KMS-11 (cell line): ENCODE data around the gene MCAT.
A peak's percentile ranks its signal among the peaks of the same experiment; 100 is the strongest.
"Not testable (repeated sequence)": the region's sequence is repeated elsewhere in the genome, so short reads cannot be mapped to it uniquely, and the experiment has no call there.

ENCODE experiments used
- H2AFZ ChIP-seq: fragments of 200-600 bp; sonication (generic); 2 replicates; pipeline ENCODE4 v1.6.1; 2016; ENCODE audit warnings: antibody characterized with exemption, mixed run types, low read depth
- H3K27ac ChIP-seq: fragments of 200-600 bp; sonication (generic); 2 replicates; pipeline ENCODE4 v1.6.1; 2016; ENCODE audit warnings: mild to moderate bottlenecking, mixed run types
- H3K27me3 ChIP-seq: fragments of 200-600 bp; sonication (generic); 2 replicates; pipeline ENCODE4 v1.6.1; 2017; ENCODE audit warnings: mild to moderate bottlenecking, low read depth, mixed run types, moderate library complexity; ENCODE audit not compliant: insufficient read depth
- H3K36me3 ChIP-seq: fragments of 200-600 bp; sonication (generic); 2 replicates; pipeline ENCODE4 v1.6.1; 2017; ENCODE audit warnings: mild to moderate bottlenecking, mixed run types; ENCODE audit not compliant: insufficient read depth
- H3K4me1 ChIP-seq: fragments of 200-600 bp; sonication (generic); 2 replicates; pipeline ENCODE4 v1.6.1; 2016; ENCODE audit warnings: mild to moderate bottlenecking, low read depth, mixed run types; ENCODE audit not compliant: poor library complexity, severe bottlenecking
- H3K4me2 ChIP-seq: fragments of 200-600 bp; sonication (generic); 2 replicates; pipeline ENCODE4 v1.7.0; 2016; ENCODE audit warnings: mild to moderate bottlenecking, mixed run types
- H3K4me3 ChIP-seq: fragments of 200-600 bp; sonication (generic); IDR thresholded peaks from 2 replicates; pipeline ENCODE4 v1.6.1; 2017; ENCODE audit warnings: low read depth, low read length, mixed read lengths; ENCODE audit not compliant: insufficient read depth
- H3K79me2 ChIP-seq: fragments of 200-600 bp; sonication (generic); 2 replicates; pipeline ENCODE4 v1.6.1; 2016; ENCODE audit warnings: low read depth, mixed run types; ENCODE audit not compliant: insufficient read depth
- H3K9ac ChIP-seq: fragments of 200-600 bp; sonication (generic); 2 replicates; pipeline ENCODE4 v1.6.1; 2016; ENCODE audit warnings: mild to moderate bottlenecking, mixed run types
- H4K20me1 ChIP-seq: fragments of 200-600 bp; sonication (generic); 2 replicates; pipeline ENCODE4 v1.6.1; 2016; ENCODE audit warnings: mild to moderate bottlenecking, mixed run types; ENCODE audit not compliant: insufficient read depth
- TF ChIP-seq, protein P1 (sequence below): fragments of 200-600 bp; sonication (generic); conservative IDR thresholded peaks from 2 replicates; pipeline ENCODE4 v1.6.1; 2017; ENCODE audit warnings: low read depth, mild to moderate bottlenecking, antibody characterized with exemption, low read length, moderate library complexity, mixed read lengths

The MCAT gene

DNA sequence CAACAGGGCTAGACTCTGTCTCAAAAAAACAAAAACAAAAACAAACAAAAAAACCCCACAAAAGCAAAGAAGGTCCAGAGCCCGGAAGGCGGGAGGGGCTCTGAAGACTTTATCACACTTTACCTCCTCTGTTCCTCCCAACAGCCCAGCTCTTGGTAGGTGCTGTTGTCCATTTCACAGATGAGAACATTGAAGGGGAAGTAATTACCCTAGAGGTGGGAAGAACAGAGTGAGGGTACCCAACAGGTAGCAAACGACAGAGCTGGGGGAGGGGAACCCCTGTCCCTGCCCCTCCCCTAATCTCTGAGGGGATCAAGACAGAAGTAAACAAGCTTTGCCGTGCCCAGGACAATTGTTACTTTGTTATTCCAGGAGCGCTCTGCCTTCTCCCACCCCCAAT is 33.7 kb downstream of the MCAT start:
- no peak overlapping the region for H3K4me2 ChIP-seq
- no peak overlapping the region for H3K27ac ChIP-seq
- TF ChIP-seq, protein P1, sequence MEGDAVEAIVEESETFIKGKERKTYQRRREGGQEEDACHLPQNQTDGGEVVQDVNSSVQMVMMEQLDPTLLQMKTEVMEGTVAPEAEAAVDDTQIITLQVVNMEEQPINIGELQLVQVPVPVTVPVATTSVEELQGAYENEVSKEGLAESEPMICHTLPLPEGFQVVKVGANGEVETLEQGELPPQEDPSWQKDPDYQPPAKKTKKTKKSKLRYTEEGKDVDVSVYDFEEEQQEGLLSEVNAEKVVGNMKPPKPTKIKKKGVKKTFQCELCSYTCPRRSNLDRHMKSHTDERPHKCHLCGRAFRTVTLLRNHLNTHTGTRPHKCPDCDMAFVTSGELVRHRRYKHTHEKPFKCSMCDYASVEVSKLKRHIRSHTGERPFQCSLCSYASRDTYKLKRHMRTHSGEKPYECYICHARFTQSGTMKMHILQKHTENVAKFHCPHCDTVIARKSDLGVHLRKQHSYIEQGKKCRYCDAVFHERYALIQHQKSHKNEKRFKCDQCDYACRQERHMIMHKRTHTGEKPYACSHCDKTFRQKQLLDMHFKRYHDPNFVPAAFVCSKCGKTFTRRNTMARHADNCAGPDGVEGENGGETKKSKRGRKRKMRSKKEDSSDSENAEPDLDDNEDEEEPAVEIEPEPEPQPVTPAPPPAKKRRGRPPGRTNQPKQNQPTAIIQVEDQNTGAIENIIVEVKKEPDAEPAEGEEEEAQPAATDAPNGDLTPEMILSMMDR: no peak
- H3K4me3 ChIP-seq: no peak overlapping the region
- no peak overlapping the region for H2AFZ ChIP-seq
- H3K27me3 ChIP-seq: peaks cover 5% of the 10 kb centered on the region; the same call in 1 of the 2 replicates
- H3K9ac ChIP-seq: no peak overlapping the region
- no peaks in the 10 kb centered on the region for H4K20me1 ChIP-seq
- H3K4me1 ChIP-seq: peaks cover 9% of the 10 kb centered on the region
- no peaks in the 10 kb centered on the region for H3K79me2 ChIP-seq
- H3K36me3 ChIP-seq: no peaks in the 10 kb centered on the region

DNA sequence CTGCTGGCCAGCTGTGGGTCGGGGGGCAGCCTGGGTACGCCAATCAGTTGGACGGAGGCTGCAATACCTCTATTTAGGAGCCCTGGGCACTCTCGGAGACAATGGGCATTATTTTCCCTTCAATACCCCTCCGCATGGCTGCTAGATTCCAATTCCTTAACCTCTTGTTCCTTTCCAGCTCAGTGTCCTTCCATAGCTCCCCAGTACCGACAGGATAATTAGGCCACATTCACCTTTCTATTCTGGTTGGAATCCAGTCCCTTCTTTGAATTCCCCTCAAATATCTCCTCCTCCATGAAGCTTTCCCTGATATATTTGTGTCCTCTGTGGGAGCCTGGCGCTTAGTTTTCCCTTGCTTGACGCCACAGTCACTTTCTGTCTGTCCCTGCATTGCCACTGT is 36.9 kb downstream of the MCAT start:
- no peak overlapping the region for H2AFZ ChIP-seq
- no peaks in the 10 kb centered on the region for H3K36me3 ChIP-seq
- H3K4me2 ChIP-seq: no peak overlapping the region
- TF ChIP-seq, protein P1: no peak
- H3K9ac ChIP-seq: no peak overlapping the region
- H4K20me1 ChIP-seq: no peaks in the 10 kb centered on the region
- no peak overlapping the region for H3K4me3 ChIP-seq
- no peaks in the 10 kb centered on the region for H3K27me3 ChIP-seq
- H3K27ac ChIP-seq: no peak overlapping the region
- peaks cover 14% of the 10 kb centered on the region for H3K4me1 ChIP-seq
- no peaks in the 10 kb centered on the region for H3K79me2 ChIP-seq

DNA sequence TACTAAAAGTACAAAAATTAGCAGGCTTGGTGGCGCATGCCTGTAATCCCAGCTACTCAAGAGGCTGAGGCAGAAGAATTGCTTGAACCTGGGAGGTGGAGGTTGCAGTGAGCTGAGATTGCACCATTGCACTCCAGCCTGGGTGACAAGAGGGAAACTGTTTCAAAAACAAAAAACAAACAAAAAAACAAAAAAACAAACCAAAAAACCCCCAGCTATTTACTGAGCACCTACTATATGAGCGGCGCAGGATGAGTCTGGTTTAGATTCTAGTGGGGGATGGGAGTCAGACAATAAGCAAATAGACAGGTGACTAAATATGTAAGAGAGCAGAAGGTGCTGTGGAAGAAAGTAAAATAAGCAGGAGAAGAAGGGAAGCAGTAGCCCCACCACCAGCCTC is 38.2 kb downstream of the MCAT start:
- H4K20me1 ChIP-seq, H2AFZ ChIP-seq, H3K4me3 ChIP-seq, H3K36me3 ChIP-seq, H3K27ac ChIP-seq, H3K9ac ChIP-seq, H3K79me2 ChIP-seq, H3K27me3 ChIP-seq, H3K4me2 ChIP-seq: not testable (repeated sequence)
- peaks cover 14% of the 10 kb centered on the region for H3K4me1 ChIP-seq

DNA sequence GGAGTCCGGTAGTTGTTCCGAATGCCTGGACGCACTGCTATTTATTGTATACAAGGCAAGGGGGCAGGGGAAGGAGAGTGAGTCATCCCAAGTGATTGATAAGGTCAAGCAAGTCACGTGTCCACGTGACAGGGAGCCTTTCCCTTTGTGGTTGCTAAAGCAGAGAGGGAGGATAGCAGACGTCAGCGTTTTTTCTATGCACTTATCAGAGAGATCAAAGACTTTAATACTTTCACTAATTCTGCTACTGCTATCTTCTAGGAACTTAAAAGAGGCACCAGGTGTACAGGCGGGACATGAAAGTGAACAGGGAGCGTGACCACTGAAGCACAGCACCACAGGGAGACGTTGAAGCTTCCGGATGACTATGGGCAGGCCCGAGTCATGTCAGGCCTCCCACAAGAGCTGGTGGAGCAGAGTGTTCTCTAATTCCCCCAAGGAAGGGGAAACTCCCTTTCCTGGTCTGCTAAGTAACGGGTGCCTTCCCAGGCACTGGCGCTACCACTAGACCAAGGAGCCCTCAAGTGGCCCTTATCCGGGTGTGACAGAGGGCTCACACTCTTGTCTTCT is 39.1 kb downstream of the MCAT start:
- H3K4me3 ChIP-seq, H3K9ac ChIP-seq, H3K27ac ChIP-seq, H3K36me3 ChIP-seq, H4K20me1 ChIP-seq, H3K79me2 ChIP-seq, H3K27me3 ChIP-seq: not testable (repeated sequence)
- H3K4me2 ChIP-seq: peak overlapping the region; percentile 29; the same call in 1 of the 2 replicates
- peak overlapping the region; percentile 10; the same call in 1 of the 2 replicates for H2AFZ ChIP-seq
- H3K4me1 ChIP-seq: peaks cover 14% of the 10 kb centered on the region

DNA sequence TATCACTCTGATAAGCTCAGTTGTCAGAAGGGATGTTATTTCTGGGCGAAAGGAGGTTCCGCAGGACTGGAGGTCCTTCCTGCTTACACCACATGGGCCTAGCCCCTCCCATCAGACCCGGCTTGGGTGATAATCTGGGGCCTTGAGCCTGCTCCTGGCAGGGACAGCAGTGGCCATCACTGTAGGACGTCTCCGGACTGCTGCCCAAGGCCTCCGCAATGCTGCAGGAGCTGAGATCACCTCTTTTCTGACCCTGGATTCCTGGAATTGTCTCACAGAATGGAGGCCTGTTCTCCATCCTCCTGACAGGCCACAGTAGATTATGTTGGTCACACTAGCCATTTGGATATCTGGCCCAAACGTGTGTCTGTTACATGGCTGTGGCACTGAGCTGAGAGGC is 41.9 kb downstream of the MCAT start:
- Histone ChIP-seq H3K27ac (no peak overlapping the region), H3K4me1 (peaks cover 14% of the 10 kb centered on the region), H3K79me2 (no peaks in the 10 kb centered on the region), H3K27me3 (no peaks in the 10 kb centered on the region), H2AFZ (no peak overlapping the region), H3K4me2 (no peak overlapping the region), H3K36me3 (no peaks in the 10 kb centered on the region), H3K9ac (no peak overlapping the region), H3K4me3 (no peak overlapping the region), H4K20me1 (no peaks in the 10 kb centered on the region)
- TF ChIP-seq, protein P1: no peak
